ENCODE measurements around the gene OR6V1. TPM values are rescaled to one million over a fixed set of nuclear protein-coding genes. Genes with fewer than 3 reads are reported as not detected.

Gene OR6V1
- polyA plus RNA-seq, 6 donors from 2014 or later: not detected

- peaks cover 3 to 13% (median 8%) of the 10 kb centered on the region in 7 donors for H3K9me3 Mint-ChIP-seq
- H3K36me3 Mint-ChIP-seq: peaks cover 11 to 14% of the 10 kb centered on the region in 2 donors
- H3K4me1 Mint-ChIP-seq: peaks cover 65 to 75% (median 65%) of the 10 kb centered on the region in 3 donors
- DNase-seq: no peak
- peak overlapping the region in 1 of 6 donors; percentile 80 for H3K27ac Mint-ChIP-seq
- peak overlapping the region in 1 of 8 donors; percentile 13 for H3K4me3 Mint-ChIP-seq
- H3K27me3 Mint-ChIP-seq: no peaks in the 10 kb centered on the region
- no peak for ATAC-seq (ENCODE audit: low read depth in 2 of 2)
Observed at GRCh38 chr7:143018931-143019330, 33.2 kb upstream of the OR6V1 start.

- Mint-ChIP-seq H3K9me3 (peaks cover 3 to 16% (median 10%) of the 10 kb centered on the region in 7 donors), H3K27ac (peak overlapping the region in 1 of 6 donors; percentile 8), H3K36me3 (peaks cover 11 to 14% of the 10 kb centered on the region in 2 donors), H3K4me1 (peaks cover 32 to 46% (median 32%) of the 10 kb centered on the region in 3 donors), H3K27me3 (no peaks in the 10 kb centered on the region), H3K4me3 (no peak overlapping the region)
- no peak for ATAC-seq (ENCODE audit: low read depth in 2 of 2)
- no peak for DNase-seq
Observed at GRCh38 chr7:143023047-143023446, 29.1 kb upstream of the OR6V1 start.

- peaks cover 21 to 35% (median 23%) of the 10 kb centered on the region in 3 donors for H3K4me1 Mint-ChIP-seq
- H3K36me3 Mint-ChIP-seq: peaks cover 0 to 4% of the 10 kb centered on the region in 2 donors
- no peaks in the 10 kb centered on the region for H3K27me3 Mint-ChIP-seq
- no peak overlapping the region for H3K4me3 Mint-ChIP-seq
- DNase-seq (no peak), ATAC-seq (ENCODE audit: low read depth in 2 of 2) (no peak)
- no peak overlapping the region for H3K27ac Mint-ChIP-seq
- H3K9me3 Mint-ChIP-seq: peaks cover 0 to 10% (median 0%) of the 10 kb centered on the region in 7 donors
Observed at GRCh38 chr7:143025371-143025770, 26.8 kb upstream of the OR6V1 start.

GRCh38 chr7:143027032-143027431 is 25.1 kb upstream of the OR6V1 start, which contains the start of gene OR9A2:
Gene OR9A2, minus strand, starts transcription at chr7:143027132. Its CDS starts 0 bp downstream, at chr7:143027132.
- ATAC-seq (ENCODE audit: low read depth in 2 of 2) (no peak), DNase-seq (no peak)
- Mint-ChIP-seq H3K27ac (peak within 1 kb of the TSS in 1 of 6 donors; percentile 48), H3K4me3 (peak within 1 kb of the TSS in 1 of 8 donors; percentile 7), H3K4me1 (peaks cover 20 to 30% (median 22%) of the 10 kb centered on the region in 3 donors), H3K9me3 (peaks cover 0 to 10% (median 0%) of the 10 kb centered on the region in 7 donors), H3K27me3 (no peaks in the 10 kb centered on the region), H3K36me3 (no peaks in the 10 kb centered on the region)

- no peaks in the 10 kb centered on the region for H3K36me3 Mint-ChIP-seq
Observed at GRCh38 chr7:143027683-143028082, 24.5 kb upstream of the OR6V1 start.

GRCh38 chr7:143038635-143039034 is 13.5 kb upstream of the OR6V1 start:
- Mint-ChIP-seq H3K4me1 (peaks cover 16 to 34% (median 25%) of the 10 kb centered on the region in 3 donors), H3K36me3 (peaks cover 6 to 16% of the 10 kb centered on the region in 2 donors), H3K27me3 (no peaks in the 10 kb centered on the region), H3K4me3 (no peak overlapping the region), H3K27ac (peak overlapping the region in 1 of 6 donors; percentile 39), H3K9me3 (peaks cover 11 to 22% (median 15%) of the 10 kb centered on the region in 7 donors)
- DNase-seq (no peak), ATAC-seq (ENCODE audit: low read depth in 2 of 2) (no peak)

More at GRCh38 chr7:143027683-143028082, 24.5 kb upstream of the OR6V1 start:
- H3K4me1 Mint-ChIP-seq: peaks cover 15 to 25% (median 16%) of the 10 kb centered on the region in 3 donors
- H3K27me3 Mint-ChIP-seq: no peaks in the 10 kb centered on the region
- ATAC-seq (ENCODE audit: low read depth in 2 of 2) (no peak), DNase-seq (no peak)
- no peak overlapping the region for H3K4me3 Mint-ChIP-seq
- H3K9me3 Mint-ChIP-seq: peaks cover 0 to 7% (median under 1%) of the 10 kb centered on the region in 7 donors
- H3K27ac Mint-ChIP-seq: no peak overlapping the region

GRCh38 chr7:143040209-143040715 is 11.9 kb upstream of the OR6V1 start:
- peaks cover 0 to under 1% of the 10 kb centered on the region in 2 donors for H3K36me3 Mint-ChIP-seq
- ATAC-seq (ENCODE audit: low read depth in 2 of 2) (no peak), DNase-seq (no peak)
- H3K4me1 Mint-ChIP-seq: peaks cover 16 to 34% (median 19%) of the 10 kb centered on the region in 3 donors
- no peaks in the 10 kb centered on the region for H3K27me3 Mint-ChIP-seq
- no peak overlapping the region for H3K4me3 Mint-ChIP-seq
- peak overlapping the region in 1 of 6 donors; percentile 13 for H3K27ac Mint-ChIP-seq
- H3K9me3 Mint-ChIP-seq: peaks cover 0 to 8% (median 0%) of the 10 kb centered on the region in 7 donors

- Mint-ChIP-seq H3K4me1 (peaks cover 19 to 42% (median 23%) of the 10 kb centered on the region in 3 donors), H3K4me3 (no peak overlapping the region), H3K27me3 (no peaks in the 10 kb centered on the region), H3K36me3 (no peaks in the 10 kb centered on the region), H3K27ac (peak overlapping the region in 1 of 6 donors; percentile 13), H3K9me3 (no peaks in the 10 kb centered on the region)
- ATAC-seq (ENCODE audit: low read depth in 2 of 2) (no peak), DNase-seq (no peak)
Observed at GRCh38 chr7:143041346-143041745, 10.8 kb upstream of the OR6V1 start.

GRCh38 chr7:143042159-143042789 is 9.9 kb upstream of the OR6V1 start:
- no peak for ATAC-seq (ENCODE audit: low read depth in 2 of 2)
- H3K4me1 Mint-ChIP-seq: peaks cover 29 to 51% (median 33%) of the 10 kb centered on the region in 3 donors

GRCh38 chr7:143042790-143043271 is 9.3 kb upstream of the OR6V1 start:
- Mint-ChIP-seq H3K27me3 (no peaks in the 10 kb centered on the region), H3K4me3 (no peak overlapping the region), H3K4me1 (peaks cover 34 to 57% (median 38%) of the 10 kb centered on the region in 3 donors), H3K9me3 (no peaks in the 10 kb centered on the region), H3K36me3 (no peaks in the 10 kb centered on the region), H3K27ac (peak overlapping the region in 1 of 6 donors; percentile 4)
- DNase-seq (no peak), ATAC-seq (ENCODE audit: low read depth in 2 of 2) (no peak)

More at GRCh38 chr7:143042159-143042789, 9.9 kb upstream of the OR6V1 start:
- DNase-seq: no peak
- H3K36me3 Mint-ChIP-seq: no peaks in the 10 kb centered on the region
- H3K27me3 Mint-ChIP-seq: no peaks in the 10 kb centered on the region
- H3K27ac Mint-ChIP-seq: no peak overlapping the region
- H3K4me3 Mint-ChIP-seq: no peak overlapping the region
- no peaks in the 10 kb centered on the region for H3K9me3 Mint-ChIP-seq

GRCh38 chr7:143043391-143043790 is 8.8 kb upstream of the OR6V1 start:
- no peak for DNase-seq
- Mint-ChIP-seq H3K9me3 (no peaks in the 10 kb centered on the region), H3K27me3 (no peaks in the 10 kb centered on the region), H3K4me3 (no peak overlapping the region), H3K27ac (no peak overlapping the region), H3K4me1 (peaks cover 37 to 54% (median 43%) of the 10 kb centered on the region in 3 donors), H3K36me3 (no peaks in the 10 kb centered on the region)
- ATAC-seq (ENCODE audit: low read depth in 2 of 2): no peak

- no peak for DNase-seq
- H3K9me3 Mint-ChIP-seq: no peaks in the 10 kb centered on the region
- peaks cover 47 to 61% (median 56%) of the 10 kb centered on the region in 3 donors for H3K4me1 Mint-ChIP-seq
- no peaks in the 10 kb centered on the region for H3K27me3 Mint-ChIP-seq
- H3K36me3 Mint-ChIP-seq: no peaks in the 10 kb centered on the region
- peak overlapping the region in 1 of 8 donors; percentile 25 for H3K4me3 Mint-ChIP-seq
- ATAC-seq (ENCODE audit: low read depth in 2 of 2): no peak
- H3K27ac Mint-ChIP-seq: no peak overlapping the region
Observed at GRCh38 chr7:143046426-143046851, 5.7 kb upstream of the OR6V1 start.

- Mint-ChIP-seq H3K36me3 (no peaks in the 10 kb centered on the region), H3K9me3 (no peaks in the 10 kb centered on the region), H3K4me3 (peak overlapping the region in 1 of 8 donors; percentile 5), H3K27ac (peak overlapping the region in 1 of 6 donors; percentile 42), H3K4me1 (peaks cover 53 to 66% (median 64%) of the 10 kb centered on the region in 3 donors), H3K27me3 (no peaks in the 10 kb centered on the region)
- DNase-seq (no peak), ATAC-seq (ENCODE audit: low read depth in 2 of 2) (peak in 1 of 2 donors; percentile 37)
Observed at GRCh38 chr7:143047326-143047725, 4.8 kb upstream of the OR6V1 start.
